DND-41 (cell line): ENCODE results near the gene SEMA7A.

Experiments used
- ATAC-seq: fragments of 200-7000 bp; cut with Tn5 transposase; 3 replicates; pipeline ENCODE4 v1.9.1; 2021; ENCODE audit warnings: low read depth; ENCODE audit not compliant: insufficient read depth
- DNase-seq: peaks from one replicate; pipeline ENCODE4 v3.0.0-alpha.2; 2020
- H2AFZ ChIP-seq: 2 replicates; pipeline ENCODE4 v1.6.0; 2012; ENCODE audit warnings: low read depth, low read length
- H3K27ac ChIP-seq: 2 replicates; pipeline ENCODE4 v1.5.1; 2012; ENCODE audit warnings: low read length, inconsistent platforms
- H3K27me3 ChIP-seq: fragments of 200-600 bp; sonication (generic); 2 replicates; pipeline ENCODE4 v1.6.0; 2012; ENCODE audit warnings: low read length, mild to moderate bottlenecking, inconsistent platforms; ENCODE audit not compliant: insufficient read depth, poor library complexity
- H3K36me3 ChIP-seq: 2 replicates; pipeline ENCODE4 v1.5.1; 2012; ENCODE audit warnings: low read length, inconsistent platforms; ENCODE audit not compliant: insufficient read depth
- H3K4me1 ChIP-seq: 2 replicates; pipeline ENCODE4 v1.5.1; 2012; ENCODE audit warnings: mild to moderate bottlenecking, low read length; ENCODE audit not compliant: insufficient read depth
- H3K4me2 ChIP-seq: 2 replicates; pipeline ENCODE4 v1.6.0; 2012; ENCODE audit warnings: mild to moderate bottlenecking, moderate library complexity, low read length, inconsistent platforms; ENCODE audit not compliant: insufficient read depth
- H3K4me3 ChIP-seq, 2 experiments: fragments of 200-600 bp in 1 of 2; shearing (Covaris generic) in 1 of 2; 2 replicates each; pipeline ENCODE4 v1.5.1; 2012 to 2016; ENCODE audit warnings: inconsistent platforms in 2 of 2, low read length in 2 of 2, mild to moderate bottlenecking in 2 of 2, low read depth in 1 of 2, moderate library complexity in 1 of 2
- H3K79me2 ChIP-seq: 2 replicates; pipeline ENCODE4 v1.6.0; 2012; ENCODE audit warnings: low read length, inconsistent platforms; ENCODE audit not compliant: insufficient read depth
- H3K9ac ChIP-seq: 2 replicates; pipeline ENCODE4 v1.6.0; 2012; ENCODE audit warnings: low read depth, mild to moderate bottlenecking, inconsistent platforms, low read length, moderate library complexity
- H3K9me3 ChIP-seq: 2 replicates; pipeline ENCODE4 v1.5.1; 2012; ENCODE audit warnings: low read length, moderate library complexity, mild to moderate bottlenecking, inconsistent platforms; ENCODE audit not compliant: insufficient read depth, severe bottlenecking
- H4K20me1 ChIP-seq: 2 replicates; pipeline ENCODE4 v1.6.0; 2012; ENCODE audit warnings: low read length; ENCODE audit not compliant: insufficient read depth
- CTCF ChIP-seq: IDR thresholded peaks from 2 replicates; pipeline ENCODE4 v1.5.1; 2012; ENCODE audit warnings: borderline replicate concordance, low read length, moderate library complexity, mild to moderate bottlenecking; ENCODE audit not compliant: poor library complexity, severe bottlenecking; ENCODE audit errors: extremely low read depth
- EZH2 ChIP-seq: IDR thresholded peaks from 3 replicates; pipeline ENCODE4 v1.6.1; 2012; ENCODE audit warnings: borderline replicate concordance, low read depth, mild to moderate bottlenecking, moderate library complexity, low read length, inconsistent platforms; ENCODE audit not compliant: severe bottlenecking

Gene SEMA7A

GRCh38 chr15:74406517-74406916 lies 27.2 kb downstream of the SEMA7A start:
- no peaks in the 10 kb centered on the region for H3K79me2 ChIP-seq
- no peak overlapping the region for H3K4me2 ChIP-seq
- H2AFZ ChIP-seq, result no peak overlapping the region
- no peaks in the 10 kb centered on the region for H3K27me3 ChIP-seq
- peaks cover 13% of the 10 kb centered on the region for H3K36me3 ChIP-seq
- H3K9ac ChIP-seq, result no peak overlapping the region
- no peak for TF ChIP-seq EZH2
- TF ChIP-seq CTCF, result no peak
- H4K20me1 ChIP-seq, result no peaks in the 10 kb centered on the region
- peaks cover 29% of the 10 kb centered on the region for H3K4me1 ChIP-seq
- no peak overlapping the region for H3K27ac ChIP-seq
- DNase-seq (no peak), ATAC-seq (no peak)
- H3K9me3 ChIP-seq, result no peaks in the 10 kb centered on the region
- H3K4me3 ChIP-seq, result no peak overlapping the region

GRCh38 chr15:74405823-74406222 lies 27.9 kb downstream of the SEMA7A start:
- no peaks in the 10 kb centered on the region for H3K27me3 ChIP-seq
- H4K20me1 ChIP-seq, result no peaks in the 10 kb centered on the region
- no peak overlapping the region for H3K9ac ChIP-seq
- peaks cover 6% of the 10 kb centered on the region for H3K36me3 ChIP-seq
- H3K4me1 ChIP-seq, result peaks cover 36% of the 10 kb centered on the region
- H3K27ac ChIP-seq, result 0 out of 2 replicates have a peak overlapping the region, but pooled peaks have one; percentile 22
- no peak for ATAC-seq
- H3K4me3 ChIP-seq, result no peak overlapping the region
- DNase-seq, result no peak
- no peak overlapping the region for H3K4me2 ChIP-seq
- no peak overlapping the region for H2AFZ ChIP-seq
- no peaks in the 10 kb centered on the region for H3K79me2 ChIP-seq
- TF ChIP-seq EZH2, result no peak
- no peak for TF ChIP-seq CTCF
- H3K9me3 ChIP-seq, result no peaks in the 10 kb centered on the region

- peak overlapping the region; percentile 99 for H3K27ac ChIP-seq
- H3K4me1 ChIP-seq, result peaks cover 53% of the 10 kb centered on the region
- H3K79me2 ChIP-seq, result no peaks in the 10 kb centered on the region
- no peaks in the 10 kb centered on the region for H3K9me3 ChIP-seq
- H3K4me2 ChIP-seq, result 0 out of 2 replicates have a peak overlapping the region, but pooled peaks have one; percentile 40
- TF ChIP-seq EZH2, result no peak
- TF ChIP-seq CTCF, result no peak
- no peak overlapping the region for H3K4me3 ChIP-seq
- no peak overlapping the region for H2AFZ ChIP-seq
- peak overlapping the region; percentile 38; the same call in 1 of the 2 replicates for H3K9ac ChIP-seq
- no peaks in the 10 kb centered on the region for H4K20me1 ChIP-seq
- no peaks in the 10 kb centered on the region for H3K27me3 ChIP-seq
- ATAC-seq (no peak), DNase-seq (peak; percentile 51)
- H3K36me3 ChIP-seq, result no peaks in the 10 kb centered on the region
Observed at GRCh38 chr15:74403991-74404563, 29.7 kb downstream of the SEMA7A start.

- H3K4me1 ChIP-seq, result peaks cover 58% of the 10 kb centered on the region
- H3K4me2 ChIP-seq, result peak overlapping the region; percentile 40
- no peak for ATAC-seq
Observed at GRCh38 chr15:74403588-74403919, 30.2 kb downstream of the SEMA7A start.

More at GRCh38 chr15:74403588-74403919, 30.2 kb downstream of the SEMA7A start:
- no peak overlapping the region for H2AFZ ChIP-seq
- H3K27me3 ChIP-seq, result no peaks in the 10 kb centered on the region
- no peaks in the 10 kb centered on the region for H3K79me2 ChIP-seq
- no peak for DNase-seq
- peak overlapping the region; percentile 99 for H3K27ac ChIP-seq
- H3K9ac ChIP-seq, result peak overlapping the region; percentile 38
- no peaks in the 10 kb centered on the region for H3K9me3 ChIP-seq
- no peaks in the 10 kb centered on the region for H4K20me1 ChIP-seq
- H3K4me3 ChIP-seq, result no peak overlapping the region
- no peak for TF ChIP-seq EZH2
- no peak for TF ChIP-seq CTCF
- no peaks in the 10 kb centered on the region for H3K36me3 ChIP-seq
